DOHH2 (cell line): ENCODE data around the gene ILDR2.

Experiments used
- H3F3A ChIP-seq: fragments of 200-600 bp; sonication (generic), shearing (Covaris generic); 2 replicates; pipeline ENCODE4 v1.6.0; 2016; ENCODE audit warnings: antibody characterized with exemption, mild to moderate bottlenecking; ENCODE audit not compliant: control insufficient read depth, insufficient read depth
- H3K27ac ChIP-seq: fragments of 200-600 bp; sonication (generic); 2 replicates; pipeline ENCODE4 v1.5.1; 2014; ENCODE audit warnings: low read depth, mild to moderate bottlenecking, low read length, moderate library complexity
- H3K27me3 ChIP-seq: fragments of 200-600 bp; sonication (generic); 2 replicates; pipeline ENCODE4 v1.6.1; 2014; ENCODE audit warnings: mild to moderate bottlenecking, low read length, mixed read lengths; ENCODE audit not compliant: control insufficient read depth
- H3K36me3 ChIP-seq: fragments of 200-600 bp; sonication (generic); 2 replicates; pipeline ENCODE4 v1.6.1; 2014; ENCODE audit warnings: mild to moderate bottlenecking, low read length, moderate library complexity, mixed read lengths; ENCODE audit not compliant: control insufficient read depth
- H3K4me1 ChIP-seq: fragments of 200-600 bp; sonication (generic); 2 replicates; pipeline ENCODE4 v1.6.1; 2014; ENCODE audit warnings: mild to moderate bottlenecking, low read length, mixed read lengths; ENCODE audit not compliant: control insufficient read depth
- H3K4me2 ChIP-seq: fragments of 200-600 bp; sonication (generic); 2 replicates; pipeline ENCODE4 v1.6.0; 2014; ENCODE audit warnings: mild to moderate bottlenecking, low read length, moderate library complexity
- H3K4me3 ChIP-seq: fragments of 200-600 bp; sonication (generic); 2 replicates; pipeline ENCODE4 v1.5.1; 2014; ENCODE audit warnings: mild to moderate bottlenecking, low read length, mixed read lengths
- H3K79me2 ChIP-seq: fragments of 200-600 bp; sonication (generic); 2 replicates; pipeline ENCODE4 v1.6.1; 2014; ENCODE audit warnings: mild to moderate bottlenecking, low read length, mixed read lengths; ENCODE audit not compliant: control insufficient read depth
- H3K9me2 ChIP-seq: fragments of 200-600 bp; sonication (generic); replicated peaks from 2 replicates; pipeline ENCODE4 v1.6.1; 2014; ENCODE audit warnings: mild to moderate bottlenecking, low read length, mixed read lengths; ENCODE audit not compliant: control insufficient read depth
- H3K9me3 ChIP-seq: fragments of 200-600 bp; sonication (generic); 2 replicates; pipeline ENCODE4 v1.6.1; 2014; ENCODE audit warnings: antibody characterized with exemption, low read length, mixed read lengths; ENCODE audit not compliant: control insufficient read depth, insufficient read depth
- H4K20me1 ChIP-seq: fragments of 200-600 bp; sonication (generic); 2 replicates; pipeline ENCODE4 v1.6.0; 2014; ENCODE audit warnings: low read depth, mild to moderate bottlenecking, antibody characterized with exemption, low read length, moderate library complexity; ENCODE audit not compliant: control insufficient read depth, insufficient read depth
- CTCF ChIP-seq: fragments of 200-600 bp; sonication (generic); IDR thresholded peaks from one replicate; pipeline ENCODE4 v1.5.1; 2014; ENCODE audit warnings: antibody characterized with exemption, mild to moderate bottlenecking, low read depth, low read length; ENCODE audit not compliant: poor library complexity, severe bottlenecking
- EZH2phosphoT487 ChIP-seq: fragments of 200-600 bp; sonication (generic); IDR thresholded peaks from 2 replicates; pipeline ENCODE4 v1.6.1; 2017; ENCODE audit warnings: borderline replicate concordance, mild to moderate bottlenecking, antibody characterized with exemption, low read length, moderate library complexity, mixed read lengths

Gene ILDR2

GRCh38 chr1:166999075-166999474 lies 23.7 kb upstream of the ILDR2 start:
- Histone ChIP-seq H3K4me1 (no peaks in the 10 kb centered on the region), H3K4me2 (no peak overlapping the region), H3K9me3 (no peaks in the 10 kb centered on the region), H3F3A (no peaks in the 10 kb centered on the region), H3K27ac (no peak overlapping the region), H3K4me3 (no peak overlapping the region), H4K20me1 (no peaks in the 10 kb centered on the region), H3K9me2 (no peaks in the 10 kb centered on the region), H3K27me3 (peaks cover 4% of the 10 kb centered on the region), H3K79me2 (no peaks in the 10 kb centered on the region), H3K36me3 (no peaks in the 10 kb centered on the region)
- TF ChIP-seq CTCF (no peak), EZH2phosphoT487 (no peak)

GRCh38 chr1:166988974-166989515 lies 13.7 kb upstream of the ILDR2 start, which contains the start of gene MAEL:
MAEL (plus strand) TSS chr1:166989280; CDS start chr1:166989353, 73 bp downstream.
- Histone ChIP-seq H3K79me2 (no peaks in the 10 kb centered on the region), H3K4me1 (no peaks in the 10 kb centered on the region), H3K9me2 (no peaks in the 10 kb centered on the region), H3K27me3 (0 out of 2 replicates have a peak, but pooled peaks cover 4% of the 10 kb centered on the region), H4K20me1 (no peaks in the 10 kb centered on the region), H3K4me2 (no peak within 1 kb of the TSS), H3K36me3 (no peaks in the 10 kb centered on the region), H3K9me3 (no peaks in the 10 kb centered on the region), H3K4me3 (no peak within 1 kb of the TSS), H3F3A (no peaks in the 10 kb centered on the region), H3K27ac (no peak within 1 kb of the TSS)
- TF ChIP-seq EZH2phosphoT487 (no peak), CTCF (no peak)

GRCh38 chr1:166981589-166981988 lies 6.2 kb upstream of the ILDR2 start:
- peaks cover 6% of the 10 kb centered on the region for H3K4me1 ChIP-seq
- H3K27ac ChIP-seq: no peak overlapping the region
- no peaks in the 10 kb centered on the region for H4K20me1 ChIP-seq
- TF ChIP-seq CTCF: no peak
- no peak for TF ChIP-seq EZH2phosphoT487
- no peaks in the 10 kb centered on the region for H3K9me2 ChIP-seq
- no peaks in the 10 kb centered on the region for H3K9me3 ChIP-seq
- H3K27me3 ChIP-seq: 0 out of 2 replicates have a peak, but pooled peaks cover 2% of the 10 kb centered on the region
- H3K79me2 ChIP-seq: no peaks in the 10 kb centered on the region
- no peaks in the 10 kb centered on the region for H3K36me3 ChIP-seq
- no peak overlapping the region for H3K4me3 ChIP-seq
- no peaks in the 10 kb centered on the region for H3F3A ChIP-seq
- H3K4me2 ChIP-seq: no peak overlapping the region

- no peak overlapping the region for H3K4me3 ChIP-seq
- 0 out of 2 replicates have a peak, but pooled peaks cover 2% of the 10 kb centered on the region for H3K27me3 ChIP-seq
- H3K9me3 ChIP-seq: no peaks in the 10 kb centered on the region
- TF ChIP-seq EZH2phosphoT487: no peak
- no peak for TF ChIP-seq CTCF
- H3K36me3 ChIP-seq: no peaks in the 10 kb centered on the region
- no peaks in the 10 kb centered on the region for H4K20me1 ChIP-seq
- H3K9me2 ChIP-seq: no peaks in the 10 kb centered on the region
- no peaks in the 10 kb centered on the region for H3K79me2 ChIP-seq
- no peak overlapping the region for H3K27ac ChIP-seq
- H3F3A ChIP-seq: no peaks in the 10 kb centered on the region
- no peak overlapping the region for H3K4me2 ChIP-seq
- H3K4me1 ChIP-seq: peaks cover 12% of the 10 kb centered on the region
These were observed 5.5 kb upstream of the ILDR2 start for GRCh38 chr1:166980818-166981217.
